ENCODE data around the gene ORM2. TPM values are rescaled to one million over a fixed set of nuclear protein-coding genes. Genes with fewer than 3 reads are reported as not detected.
"Not testable (repeated sequence)": the region's sequence is repeated elsewhere in the genome, so short reads cannot be mapped to it uniquely, and the experiment has no call there.

ORM2 gene
- total RNA-seq (ENCODE audit: low replicate concordance): 0.43 TPM in 1 of 2 replicates, not detected in the other

GRCh38 chr9:114329625-114330022 is at the start of gene ORM2:
TSS of gene ORM2 (plus strand) at chr9:114329869. CDS start at chr9:114329905, 36 bp downstream.
- not testable (repeated sequence) for H3K36me3 ChIP-seq; H3K4me3 ChIP-seq; H2AFZ ChIP-seq (replicated peaks); H3K4me2 ChIP-seq; DNase-seq (ENCODE audit: low spot score); H3K9me3 ChIP-seq (ENCODE audit: low read depth); H3K9ac ChIP-seq; H3K27me3 Mint-ChIP-seq (ENCODE audit: insufficient read depth, low read depth); H3K27ac Mint-ChIP-seq; H3K36me3 Mint-ChIP-seq; H3K4me1 Mint-ChIP-seq; H3K4me1 ChIP-seq; H3K79me2 ChIP-seq (ENCODE audit: low read depth); H3K4me3 Mint-ChIP-seq; H4K20me1 ChIP-seq (ENCODE audit: low read depth); H3F3A ChIP-seq (ENCODE audit: low read depth); H3K27me3 ChIP-seq; H3K9me3 Mint-ChIP-seq; H3K27ac ChIP-seq

- Histone ChIP-seq H3K4me1 (peaks cover 6% of the 10 kb centered on the region), H3K27me3 (no peaks in the 10 kb centered on the region), H3K79me2 (ENCODE audit: low read depth) (no peaks in the 10 kb centered on the region), H3F3A (ENCODE audit: low read depth) (no peaks in the 10 kb centered on the region), H3K4me3 (no peak overlapping the region), H3K27ac (no peak overlapping the region), H4K20me1 (ENCODE audit: low read depth) (no peaks in the 10 kb centered on the region), H3K36me3 (no peaks in the 10 kb centered on the region), H3K4me2 (no peak overlapping the region), H2AFZ (replicated peaks) (no peak overlapping the region), H3K9ac (no peak overlapping the region), H3K9me3 (ENCODE audit: low read depth) (no peaks in the 10 kb centered on the region)
- no peaks in the 10 kb centered on the region for H3K9me3 Mint-ChIP-seq
- no peak for DNase-seq (ENCODE audit: low spot score)
- peaks cover 6% of the 10 kb centered on the region for H3K27me3 Mint-ChIP-seq (ENCODE audit: insufficient read depth, low read depth)
- H3K4me1 Mint-ChIP-seq: peaks cover 25% of the 10 kb centered on the region
- TF ChIP-seq CTCF (IDR thresholded peaks at IDR 0.05) (no peak), EZH2 (IDR thresholded peaks at IDR 0.05) (no peak), EZH2phosphoT487 (IDR thresholded peaks at IDR 0.05) (no peak)
- peak overlapping the region; percentile 95 for H3K27ac Mint-ChIP-seq
- peaks cover 21% of the 10 kb centered on the region for H3K36me3 Mint-ChIP-seq
- no peak overlapping the region for H3K4me3 Mint-ChIP-seq
Measured at GRCh38 chr9:114280636-114281472, 48.8 kb upstream of the ORM2 start.

- Mint-ChIP-seq H3K9me3 (no peaks in the 10 kb centered on the region), H3K27ac (peak overlapping the region; percentile 95), H3K27me3 (ENCODE audit: insufficient read depth, low read depth) (peaks cover 8% of the 10 kb centered on the region), H3K4me3 (no peak overlapping the region), H3K36me3 (peaks cover 20% of the 10 kb centered on the region), H3K4me1 (peaks cover 27% of the 10 kb centered on the region)
- TF ChIP-seq EZH2phosphoT487 (IDR thresholded peaks at IDR 0.05): no peak
- no peak for TF ChIP-seq CTCF (IDR thresholded peaks at IDR 0.05)
- TF ChIP-seq EZH2 (IDR thresholded peaks at IDR 0.05): no peak
- Histone ChIP-seq H3K4me2 (no peak overlapping the region), H3K36me3 (no peaks in the 10 kb centered on the region), H3K4me1 (peaks cover 6% of the 10 kb centered on the region), H4K20me1 (ENCODE audit: low read depth) (no peaks in the 10 kb centered on the region), H3K9ac (no peak overlapping the region), H3F3A (ENCODE audit: low read depth) (no peaks in the 10 kb centered on the region), H3K9me3 (ENCODE audit: low read depth) (no peaks in the 10 kb centered on the region), H3K79me2 (ENCODE audit: low read depth) (no peaks in the 10 kb centered on the region), H2AFZ (replicated peaks) (no peak overlapping the region), H3K27me3 (no peaks in the 10 kb centered on the region), H3K4me3 (no peak overlapping the region), H3K27ac (no peak overlapping the region)
- no peak for DNase-seq (ENCODE audit: low spot score)
Measured at GRCh38 chr9:114281473-114282103, 48.1 kb upstream of the ORM2 start.

- Histone ChIP-seq H3K4me3 (no peak overlapping the region), H2AFZ (replicated peaks) (no peak overlapping the region), H3K36me3 (no peaks in the 10 kb centered on the region), H4K20me1 (ENCODE audit: low read depth) (no peaks in the 10 kb centered on the region), H3K27ac (no peak overlapping the region), H3K9me3 (ENCODE audit: low read depth) (no peaks in the 10 kb centered on the region), H3F3A (ENCODE audit: low read depth) (no peaks in the 10 kb centered on the region), H3K9ac (no peak overlapping the region), H3K79me2 (ENCODE audit: low read depth) (no peaks in the 10 kb centered on the region), H3K27me3 (no peaks in the 10 kb centered on the region), H3K4me1 (peaks cover 6% of the 10 kb centered on the region), H3K4me2 (no peak overlapping the region)
- no peak overlapping the region for H3K4me3 Mint-ChIP-seq
- TF ChIP-seq EZH2phosphoT487 (IDR thresholded peaks at IDR 0.05) (no peak), CTCF (IDR thresholded peaks at IDR 0.05) (no peak), EZH2 (IDR thresholded peaks at IDR 0.05) (no peak)
- peaks cover 8% of the 10 kb centered on the region for H3K27me3 Mint-ChIP-seq (ENCODE audit: insufficient read depth, low read depth)
- no peak overlapping the region for H3K27ac Mint-ChIP-seq
- H3K4me1 Mint-ChIP-seq: peaks cover 29% of the 10 kb centered on the region
- no peaks in the 10 kb centered on the region for H3K9me3 Mint-ChIP-seq
- DNase-seq (ENCODE audit: low spot score): no peak
- peaks cover 19% of the 10 kb centered on the region for H3K36me3 Mint-ChIP-seq
Measured at GRCh38 chr9:114282104-114282485, 47.6 kb upstream of the ORM2 start.

Data from neural progenitor cell (in vitro differentiated cells).